ENCODE data around the gene DEXI. TPM values are rescaled to one million over a fixed set of nuclear protein-coding genes. Genes with fewer than 3 reads are reported as not detected.

DEXI gene
- total RNA-seq = 10 to 100 TPM; 23.3 to 30.8 TPM

GRCh38 chr16:10942352-10943063 lies at the start of gene DEXI:
DEXI (minus strand) TSS chr16:10942468; CDS start chr16:10942005, 463 bp downstream.
- peak within 1 kb of the TSS; percentile 90 for H3K4me3 Mint-ChIP-seq
- no peaks in the 10 kb centered on the region for H3K27me3 Mint-ChIP-seq
- peak within 1 kb of the TSS; percentile 79 for H3K27ac Mint-ChIP-seq
- CTCF ChIA-PET = interaction anchor here (0.9 to 2.1 kb wide), 8 partner anchors 9 to 414 kb away, joined by 3 to 10 read pairs (median 4); partner anchors contain the start of genes CIITA and NUBP1
- H3K9me3 Mint-ChIP-seq (ENCODE audit: low read depth) = no peaks in the 10 kb centered on the region
- H3K36me3 Mint-ChIP-seq = no peaks in the 10 kb centered on the region
- ATAC-seq (peak; percentile 91), DNase-seq (peak; percentile 95)
- peaks cover 66% of the 10 kb centered on the region for H3K4me1 Mint-ChIP-seq

GRCh38 chr16:10990378-10990777 lies 48.1 kb upstream of the DEXI start:
- CTCF ChIA-PET = interaction anchor here (1.3 to 2.2 kb wide), 3 partner anchors 17 to 104 kb away, joined by 3 to 9 read pairs (median 3); no protein-coding TSS in a partner anchor
- Mint-ChIP-seq H3K27ac (peak overlapping the region; percentile 73), H3K27me3 (no peaks in the 10 kb centered on the region), H3K36me3 (peaks cover 58% of the 10 kb centered on the region), H3K4me1 (peaks cover 84% of the 10 kb centered on the region), H3K9me3 (ENCODE audit: low read depth) (no peaks in the 10 kb centered on the region), H3K4me3 (no peak overlapping the region)
- no peak for ATAC-seq
- no peak for DNase-seq

- Mint-ChIP-seq H3K9me3 (ENCODE audit: low read depth) (no peaks in the 10 kb centered on the region), H3K27ac (peak overlapping the region; percentile 88), H3K4me3 (no peak overlapping the region), H3K36me3 (peaks cover 57% of the 10 kb centered on the region), H3K4me1 (peaks cover 87% of the 10 kb centered on the region), H3K27me3 (no peaks in the 10 kb centered on the region)
- CTCF ChIA-PET = interaction anchor here (1.0 to 2.2 kb wide), 7 partner anchors 16 to 266 kb away, joined by 3 to 13 read pairs (median 3); partner anchors contain the start of gene SOCS1
- ATAC-seq (no peak), DNase-seq (no peak)
Measured at GRCh38 chr16:10989559-10989958, 47.3 kb upstream of the DEXI start.

GRCh38 chr16:10988879-10989278 lies 46.6 kb upstream of the DEXI start:
- CTCF ChIA-PET = interaction anchor here (1.0 to 2.2 kb wide), 5 partner anchors 17 to 266 kb away, joined by 3 to 13 read pairs (median 4); partner anchors contain the start of gene SOCS1
- Mint-ChIP-seq H3K36me3 (peaks cover 55% of the 10 kb centered on the region), H3K4me1 (peaks cover 87% of the 10 kb centered on the region), H3K4me3 (peak overlapping the region; percentile 61), H3K9me3 (ENCODE audit: low read depth) (no peaks in the 10 kb centered on the region), H3K27ac (peak overlapping the region; percentile 88), H3K27me3 (no peaks in the 10 kb centered on the region)
- DNase-seq (no peak), ATAC-seq (no peak)

- H3K27ac Mint-ChIP-seq = peak overlapping the region; percentile 88
- peaks cover 49% of the 10 kb centered on the region for H3K36me3 Mint-ChIP-seq
- peak; percentile 93 for DNase-seq
- H3K4me1 Mint-ChIP-seq = peaks cover 87% of the 10 kb centered on the region
- peak; percentile 89 for ATAC-seq
- CTCF ChIA-PET = interaction anchor here (1.2 to 1.5 kb wide), 2 partner anchors 237 to 267 kb away, joined by 4 to 13 read pairs; partner anchors contain the start of gene SOCS1
- no peaks in the 10 kb centered on the region for H3K27me3 Mint-ChIP-seq
- no peaks in the 10 kb centered on the region for H3K9me3 Mint-ChIP-seq (ENCODE audit: low read depth)
- peak overlapping the region; percentile 61 for H3K4me3 Mint-ChIP-seq
Measured at GRCh38 chr16:10988164-10988803, 46.0 kb upstream of the DEXI start.

- CTCF ChIA-PET = interaction anchor here (0.9 to 1.2 kb wide), 2 partner anchors 268 to 270 kb away, joined by 3 to 6 read pairs; no protein-coding TSS in a partner anchor
- H3K27me3 Mint-ChIP-seq = no peaks in the 10 kb centered on the region
- no peaks in the 10 kb centered on the region for H3K9me3 Mint-ChIP-seq (ENCODE audit: low read depth)
- peaks cover 50% of the 10 kb centered on the region for H3K36me3 Mint-ChIP-seq
- H3K4me3 Mint-ChIP-seq = peak overlapping the region; percentile 61
- ATAC-seq (peak; percentile 41), DNase-seq (no peak)
- H3K4me1 Mint-ChIP-seq = peaks cover 87% of the 10 kb centered on the region
- H3K27ac Mint-ChIP-seq = peak overlapping the region; percentile 88
Measured at GRCh38 chr16:10987361-10988163, 45.3 kb upstream of the DEXI start.

GRCh38 chr16:10984509-10984908 lies 42.2 kb upstream of the DEXI start:
- CTCF ChIA-PET = interaction anchor here (1.0 to 4.7 kb wide), 7 partner anchors 9 to 274 kb away, joined by 4 to 45 read pairs (median 11); partner anchors contain the start of gene SOCS1
- no peaks in the 10 kb centered on the region for H3K9me3 Mint-ChIP-seq (ENCODE audit: low read depth)
- H3K27me3 Mint-ChIP-seq = no peaks in the 10 kb centered on the region
- peaks cover 37% of the 10 kb centered on the region for H3K36me3 Mint-ChIP-seq
- H3K4me3 Mint-ChIP-seq = no peak overlapping the region
- ATAC-seq (no peak), DNase-seq (no peak)
- peaks cover 85% of the 10 kb centered on the region for H3K4me1 Mint-ChIP-seq
- H3K27ac Mint-ChIP-seq = peak overlapping the region; percentile 50

GRCh38 chr16:10983159-10983558 lies 40.9 kb upstream of the DEXI start:
- no peaks in the 10 kb centered on the region for H3K27me3 Mint-ChIP-seq
- CTCF ChIA-PET = interaction anchor here (1.1 to 4.7 kb wide), 17 partner anchors 10 to 373 kb away, joined by 3 to 45 read pairs (median 5); partner anchors contain the start of gene SOCS1
- H3K36me3 Mint-ChIP-seq = peaks cover 37% of the 10 kb centered on the region
- H3K4me1 Mint-ChIP-seq = peaks cover 85% of the 10 kb centered on the region
- H3K27ac Mint-ChIP-seq = peak overlapping the region; percentile 81
- H3K9me3 Mint-ChIP-seq (ENCODE audit: low read depth) = no peaks in the 10 kb centered on the region
- H3K4me3 Mint-ChIP-seq = peak overlapping the region; percentile 58
- ATAC-seq (no peak), DNase-seq (no peak)

GRCh38 chr16:10982465-10983150 lies 40.3 kb upstream of the DEXI start:
- Mint-ChIP-seq H3K4me1 (peaks cover 85% of the 10 kb centered on the region), H3K36me3 (peaks cover 40% of the 10 kb centered on the region)

GRCh38 chr16:10981697-10982216 lies 39.5 kb upstream of the DEXI start:
- Mint-ChIP-seq H3K27ac (peak overlapping the region; percentile 81), H3K4me3 (peak overlapping the region; percentile 58), H3K9me3 (ENCODE audit: low read depth) (no peaks in the 10 kb centered on the region), H3K36me3 (peaks cover 39% of the 10 kb centered on the region), H3K27me3 (no peaks in the 10 kb centered on the region), H3K4me1 (peaks cover 85% of the 10 kb centered on the region)
- CTCF ChIA-PET = interaction anchor here (0.8 to 4.7 kb wide), 10 partner anchors 9 to 374 kb away, joined by 3 to 45 read pairs (median 12); partner anchors contain the start of gene SOCS1
- DNase-seq (peak; percentile 87), ATAC-seq (peak; percentile 89)

More at GRCh38 chr16:10982465-10983150, 40.3 kb upstream of the DEXI start:
- DNase-seq = no peak
- peak overlapping the region; percentile 81 for H3K27ac Mint-ChIP-seq
- peak; percentile 35 for ATAC-seq
- H3K27me3 Mint-ChIP-seq = no peaks in the 10 kb centered on the region
- peak overlapping the region; percentile 58 for H3K4me3 Mint-ChIP-seq
- H3K9me3 Mint-ChIP-seq (ENCODE audit: low read depth) = no peaks in the 10 kb centered on the region
- CTCF ChIA-PET = interaction anchor here (0.6 to 4.7 kb wide), 19 partner anchors 10 to 737 kb away, joined by 3 to 45 read pairs (median 4); partner anchors contain the start of gene SOCS1

- CTCF ChIA-PET = interaction anchor here (0.6 to 3.5 kb wide), 10 partner anchors 10 to 740 kb away, joined by 3 to 37 read pairs (median 4); partner anchors contain the start of gene SOCS1
- H3K27ac Mint-ChIP-seq = peak overlapping the region; percentile 65
- H3K4me3 Mint-ChIP-seq = peak overlapping the region; percentile 36
- ATAC-seq = no peak
- H3K27me3 Mint-ChIP-seq = no peaks in the 10 kb centered on the region
- no peak for DNase-seq
- H3K9me3 Mint-ChIP-seq (ENCODE audit: low read depth) = no peaks in the 10 kb centered on the region
- H3K4me1 Mint-ChIP-seq = peaks cover 84% of the 10 kb centered on the region
- H3K36me3 Mint-ChIP-seq = peaks cover 33% of the 10 kb centered on the region
Measured at GRCh38 chr16:10980813-10981212, 38.5 kb upstream of the DEXI start.
